Measurements from ENCODE around the gene STIL. TPM values are rescaled to one million over a fixed set of nuclear protein-coding genes. Genes with fewer than 3 reads are reported as not detected.

STIL gene
- total RNA-seq, 4 donors from 2014 or later, result 0.33 to 1.1 (median 0.63) TPM

GRCh38 chr1:47210666-47211065 lies 103.3 kb downstream of the STIL start:
- no peak for DNase-seq
- H3K4me1 ChIP-seq, result no peaks in the 10 kb centered on the region
- no peak for TF ChIP-seq POLR2A (IDR thresholded peaks at IDR 0.05)
- no peak for TF ChIP-seq CTCF (IDR thresholded peaks at IDR 0.05 in 4 of 5, conservative IDR thresholded peaks at IDR 0.05 in 1 of 5)
- no peak for ATAC-seq
- no peak overlapping the region for H3K4me3 ChIP-seq
- no peaks in the 10 kb centered on the region for H3K9me3 ChIP-seq
- no peaks in the 10 kb centered on the region for H3K27me3 ChIP-seq
- no peaks in the 10 kb centered on the region for H3K36me3 ChIP-seq
- intact Hi-C loops (cut with DNase I; ENCODE audit: low total_unique reads) (no loop called here), in situ Hi-C loops (cut with MboI; ENCODE audit: low sequenced_read_pairs in 4 of 4) (no loop called here)
- no peak overlapping the region for H3K27ac ChIP-seq

GRCh38 chr1:47209725-47210325 lies 104.1 kb downstream of the STIL start:
- Histone ChIP-seq H3K27me3 (peaks cover 0 to 4% (median 0%) of the 10 kb centered on the region in 3 donors), H3K27ac (no peak overlapping the region), H3K36me3 (no peaks in the 10 kb centered on the region), H3K9me3 (no peaks in the 10 kb centered on the region), H3K4me3 (no peak overlapping the region), H3K4me1 (no peaks in the 10 kb centered on the region)
- ATAC-seq, result no peak
- no peak for TF ChIP-seq POLR2A (IDR thresholded peaks at IDR 0.05)
- TF ChIP-seq CTCF (IDR thresholded peaks at IDR 0.05 in 4 of 5, conservative IDR thresholded peaks at IDR 0.05 in 1 of 5), result no peak
- intact Hi-C loops (cut with DNase I; ENCODE audit: low total_unique reads) (no loop called here), in situ Hi-C loops (cut with MboI; ENCODE audit: low sequenced_read_pairs in 4 of 4) (no loop called here)
- DNase-seq, result no peak

- H3K27me3 ChIP-seq, result peaks cover 0 to 5% (median 0%) of the 10 kb centered on the region in 3 donors
- TF ChIP-seq POLR2A (IDR thresholded peaks at IDR 0.05) (no peak), CTCF (IDR thresholded peaks at IDR 0.05 in 4 of 5, conservative IDR thresholded peaks at IDR 0.05 in 1 of 5) (no peak)
- ATAC-seq, result no peak
- in situ Hi-C loops (cut with MboI; ENCODE audit: low sequenced_read_pairs in 4 of 4) (no loop called here), intact Hi-C loops (cut with DNase I; ENCODE audit: low total_unique reads) (no loop called here)
- H3K36me3 ChIP-seq, result no peaks in the 10 kb centered on the region
- H3K4me1 ChIP-seq, result no peaks in the 10 kb centered on the region
- no peak overlapping the region for H3K4me3 ChIP-seq
- DNase-seq, result no peak
- no peaks in the 10 kb centered on the region for H3K9me3 ChIP-seq
- no peak overlapping the region for H3K27ac ChIP-seq
Observed at GRCh38 chr1:47209091-47209490, 104.9 kb downstream of the STIL start.

- in situ Hi-C loops (cut with MboI; ENCODE audit: low sequenced_read_pairs in 4 of 4), result no loop called here
- no peak overlapping the region for H3K4me3 ChIP-seq
Observed at GRCh38 chr1:47208374-47208850, 105.5 kb downstream of the STIL start.

More at GRCh38 chr1:47208374-47208850, 105.5 kb downstream of the STIL start:
- ATAC-seq (no peak), DNase-seq (no peak)
- TF ChIP-seq POLR2A (IDR thresholded peaks at IDR 0.05), result no peak
- no peak for TF ChIP-seq CTCF (IDR thresholded peaks at IDR 0.05 in 4 of 5, conservative IDR thresholded peaks at IDR 0.05 in 1 of 5)
- Histone ChIP-seq H3K4me1 (no peaks in the 10 kb centered on the region), H3K36me3 (no peaks in the 10 kb centered on the region), H3K9me3 (no peaks in the 10 kb centered on the region), H3K27me3 (peaks cover 0 to 10% (median 0%) of the 10 kb centered on the region in 3 donors), H3K27ac (no peak overlapping the region)
- intact Hi-C loops (cut with DNase I; ENCODE audit: low total_unique reads), result no loop called here
